Body of pancreas (tissue), 4 donors: ENCODE results near the gene APBA1.

ENCODE experiments used
- POLR2A ChIP-seq, 3 donors: fragments of 450-650 bp; IDR thresholded peaks; one replicate each; pipeline ENCODE4 v1.6.1; 2016; ENCODE audit warnings: antibody characterized with exemption in 3 of 3, mild to moderate bottlenecking in 2 of 3
- TF ChIP-seq, protein P1 (sequence below), 7 experiments: fragments of 450-650 bp in 4 of 7; fragments of 200-600 bp in 3 of 7; sonication (generic) in 3 of 7; IDR thresholded peaks; one replicate each; pipeline ENCODE4 v1.5.1; 2016 to 2019; ENCODE audit warnings: antibody characterized with exemption in 7 of 7

DNA sequence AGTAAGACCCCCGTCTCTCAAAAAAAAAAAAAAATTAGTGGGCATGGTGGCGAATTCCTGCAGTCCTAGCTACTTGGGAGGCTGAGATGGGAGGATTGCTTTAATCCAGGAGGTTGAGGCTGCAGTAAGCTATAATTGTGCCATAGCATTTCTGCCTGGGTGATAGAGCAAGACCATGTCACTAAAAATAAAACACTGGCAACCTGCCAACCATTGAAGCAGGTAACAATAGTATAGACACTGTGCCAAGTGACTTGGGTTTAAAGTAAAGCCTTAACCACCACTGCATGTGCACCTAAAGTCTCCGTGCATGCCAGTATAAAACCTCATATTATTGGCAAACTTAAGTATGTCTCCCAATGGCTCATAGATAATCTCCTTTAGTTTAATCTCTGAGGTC is 3.4 kb upstream of the APBA1 start:
- TF ChIP-seq, protein P1, sequence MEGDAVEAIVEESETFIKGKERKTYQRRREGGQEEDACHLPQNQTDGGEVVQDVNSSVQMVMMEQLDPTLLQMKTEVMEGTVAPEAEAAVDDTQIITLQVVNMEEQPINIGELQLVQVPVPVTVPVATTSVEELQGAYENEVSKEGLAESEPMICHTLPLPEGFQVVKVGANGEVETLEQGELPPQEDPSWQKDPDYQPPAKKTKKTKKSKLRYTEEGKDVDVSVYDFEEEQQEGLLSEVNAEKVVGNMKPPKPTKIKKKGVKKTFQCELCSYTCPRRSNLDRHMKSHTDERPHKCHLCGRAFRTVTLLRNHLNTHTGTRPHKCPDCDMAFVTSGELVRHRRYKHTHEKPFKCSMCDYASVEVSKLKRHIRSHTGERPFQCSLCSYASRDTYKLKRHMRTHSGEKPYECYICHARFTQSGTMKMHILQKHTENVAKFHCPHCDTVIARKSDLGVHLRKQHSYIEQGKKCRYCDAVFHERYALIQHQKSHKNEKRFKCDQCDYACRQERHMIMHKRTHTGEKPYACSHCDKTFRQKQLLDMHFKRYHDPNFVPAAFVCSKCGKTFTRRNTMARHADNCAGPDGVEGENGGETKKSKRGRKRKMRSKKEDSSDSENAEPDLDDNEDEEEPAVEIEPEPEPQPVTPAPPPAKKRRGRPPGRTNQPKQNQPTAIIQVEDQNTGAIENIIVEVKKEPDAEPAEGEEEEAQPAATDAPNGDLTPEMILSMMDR (IDR thresholded peaks at IDR 0.05): no peak
- TF ChIP-seq POLR2A (IDR thresholded peaks at IDR 0.05): no peak
